Stimulated activated CD8-positive, alpha-beta memory T cell treated with anti-CD3 and anti-CD28 coated beads, Interleukin-2, amount 100 ng/mL, for 1 hour (primary cell): ENCODE data around the gene GRID1.
"Not testable (repeated sequence)": the region's sequence is repeated elsewhere in the genome, so short reads cannot be mapped to it uniquely, and the experiment has no call there.

Source experiments
- DNase-seq, 2 donors: peaks; one replicate each; pipeline ENCODE4 v3.0.0-alpha.2; 2020; ENCODE audit warnings: low read depth in 2 of 2

The GRID1 gene

GRCh38 chr10:86083664-86084175 is 282.9 kb downstream of the GRID1 start:
- DNase-seq: no peak

- DNase-seq: no peak
Observed at GRCh38 chr10:86083206-86083605, 283.4 kb downstream of the GRID1 start.

- no peak for DNase-seq
Observed at GRCh38 chr10:86082556-86082955, 284.0 kb downstream of the GRID1 start.

- DNase-seq: no peak
Observed at GRCh38 chr10:86079088-86079487, 287.5 kb downstream of the GRID1 start.

- DNase-seq: no peak
Observed at GRCh38 chr10:86078639-86079035, 288.0 kb downstream of the GRID1 start.

- DNase-seq: no peak
Observed at GRCh38 chr10:86077871-86078638, 288.5 kb downstream of the GRID1 start.

GRCh38 chr10:86077271-86077670 is 289.3 kb downstream of the GRID1 start:
- no peak for DNase-seq

- not testable (repeated sequence) for DNase-seq
Observed at GRCh38 chr10:86076497-86076896, 290.1 kb downstream of the GRID1 start.

- DNase-seq: no peak
Observed at GRCh38 chr10:86075512-86075911, 291.1 kb downstream of the GRID1 start.

- DNase-seq: no peak
Observed at GRCh38 chr10:86074294-86074693, 292.3 kb downstream of the GRID1 start.

GRCh38 chr10:86073199-86073977 is 293.2 kb downstream of the GRID1 start:
- no peak for DNase-seq

GRCh38 chr10:86072413-86072812 is 294.2 kb downstream of the GRID1 start:
- no peak for DNase-seq

- DNase-seq: no peak
Observed at GRCh38 chr10:86071758-86072157, 294.8 kb downstream of the GRID1 start.

- no peak for DNase-seq
Observed at GRCh38 chr10:86071145-86071544, 295.4 kb downstream of the GRID1 start.

GRCh38 chr10:86070278-86070677 is 296.3 kb downstream of the GRID1 start:
- DNase-seq: no peak

- no peak for DNase-seq
Observed at GRCh38 chr10:86068231-86069054, 298.2 kb downstream of the GRID1 start.

- no peak for DNase-seq
Observed at GRCh38 chr10:86067436-86068050, 299.1 kb downstream of the GRID1 start.

GRCh38 chr10:86066696-86067095 is 299.9 kb downstream of the GRID1 start:
- DNase-seq: no peak

- no peak for DNase-seq
Observed at GRCh38 chr10:86065711-86066251, 300.8 kb downstream of the GRID1 start.

GRCh38 chr10:86064931-86065662 is 301.5 kb downstream of the GRID1 start:
- DNase-seq: no peak

GRCh38 chr10:86064219-86064618 is 302.4 kb downstream of the GRID1 start:
- no peak for DNase-seq
